Muscle layer of colon (tissue), 2 donors: ENCODE results near the gene SNX7.

ENCODE experiments used
- H3K27ac ChIP-seq: one replicate; pipeline ENCODE4 v1.7.0; 2013; ENCODE audit warnings: low read depth, mild to moderate bottlenecking, low read length, moderate library complexity
- H3K27me3 ChIP-seq, 2 donors: one replicate each; pipeline ENCODE4 v1.7.0; 2013; ENCODE audit warnings: low read length in 2 of 2, mild to moderate bottlenecking in 2 of 2; ENCODE audit not compliant: insufficient read depth in 2 of 2, control insufficient read depth in 1 of 2
- H3K36me3 ChIP-seq: one replicate; pipeline ENCODE4 v1.7.0; 2013; ENCODE audit warnings: mild to moderate bottlenecking, low read length; ENCODE audit not compliant: insufficient read depth
- H3K4me1 ChIP-seq: one replicate; pipeline ENCODE4 v1.7.0; 2013; ENCODE audit warnings: mild to moderate bottlenecking, low read length; ENCODE audit not compliant: insufficient read depth
- H3K4me3 ChIP-seq, 2 donors: one replicate each; pipeline ENCODE4 v1.7.0; 2013; ENCODE audit warnings: low read length in 2 of 2, low read depth in 1 of 2, mild to moderate bottlenecking in 1 of 2, moderate library complexity in 1 of 2
- H3K9ac ChIP-seq: one replicate; pipeline ENCODE4 v1.7.0; 2013; ENCODE audit warnings: low read length
- H3K9me3 ChIP-seq: one replicate; pipeline ENCODE4 v1.7.0; 2013; ENCODE audit warnings: mild to moderate bottlenecking, low read length
- donor health status: abdominal sarcoma.
- donor health status: Adenocarcinoma of cecum.

SNX7 gene

DNA sequence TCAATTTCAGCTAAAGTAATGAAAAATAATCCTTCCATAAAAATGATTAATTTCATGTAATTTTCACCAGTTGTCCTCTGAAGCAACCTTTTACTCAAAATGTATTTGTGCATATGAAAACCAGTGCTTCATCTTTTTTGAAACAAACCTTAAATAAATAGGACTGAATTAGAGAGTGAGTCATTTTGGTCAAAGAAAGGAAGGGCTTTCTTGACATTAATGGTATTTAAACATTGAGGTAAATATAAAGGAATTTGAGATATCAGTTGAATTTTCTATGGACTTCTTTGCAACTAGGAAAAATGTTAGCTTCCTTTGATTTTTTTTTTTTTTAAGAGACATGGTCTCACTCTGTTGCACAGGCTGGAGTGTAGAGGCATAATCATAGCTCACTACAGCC is 38.7 kb downstream of the SNX7 start:
- Histone ChIP-seq H3K27ac (no peak overlapping the region), H3K9ac (no peak overlapping the region), H3K4me1 (no peaks in the 10 kb centered on the region), H3K36me3 (peaks cover 4% of the 10 kb centered on the region), H3K9me3 (no peaks in the 10 kb centered on the region), H3K27me3 (no peaks in the 10 kb centered on the region), H3K4me3 (no peak overlapping the region)

DNA sequence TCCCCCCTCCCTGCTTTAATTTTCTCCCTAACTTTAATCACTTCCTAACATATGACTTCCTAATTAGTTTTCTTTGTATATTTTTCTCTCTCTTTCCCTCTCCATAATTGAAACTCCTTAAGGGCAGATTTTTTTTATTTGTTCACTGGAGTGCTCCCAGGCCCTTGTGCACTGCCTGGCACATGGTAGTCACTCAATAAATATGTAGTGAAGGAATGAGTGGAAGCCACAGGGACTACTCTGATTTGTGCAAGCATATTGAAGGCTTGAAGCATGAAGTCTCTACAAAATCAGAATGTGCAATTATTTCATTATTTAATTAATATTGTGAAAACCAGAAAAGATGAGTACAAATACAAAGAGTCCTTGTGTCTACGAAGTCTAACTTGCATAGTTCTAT is 41.5 kb downstream of the SNX7 start:
- H3K9me3 ChIP-seq, result no peaks in the 10 kb centered on the region
- no peaks in the 10 kb centered on the region for H3K27me3 ChIP-seq
- no peaks in the 10 kb centered on the region for H3K4me1 ChIP-seq
- no peak overlapping the region for H3K9ac ChIP-seq
- H3K36me3 ChIP-seq, result no peaks in the 10 kb centered on the region
- H3K4me3 ChIP-seq, result no peak overlapping the region
- no peak overlapping the region for H3K27ac ChIP-seq

GRCh38 chr1:98704474-98704873 is 43.0 kb downstream of the SNX7 start:
- Histone ChIP-seq H3K9me3 (no peaks in the 10 kb centered on the region), H3K36me3 (no peaks in the 10 kb centered on the region), H3K27me3 (no peaks in the 10 kb centered on the region), H3K9ac (no peak overlapping the region), H3K4me1 (no peaks in the 10 kb centered on the region), H3K27ac (no peak overlapping the region), H3K4me3 (no peak overlapping the region)

- no peaks in the 10 kb centered on the region for H3K9me3 ChIP-seq
These were observed 43.5 kb downstream of the SNX7 start for GRCh38 chr1:98704971-98705370.

DNA sequence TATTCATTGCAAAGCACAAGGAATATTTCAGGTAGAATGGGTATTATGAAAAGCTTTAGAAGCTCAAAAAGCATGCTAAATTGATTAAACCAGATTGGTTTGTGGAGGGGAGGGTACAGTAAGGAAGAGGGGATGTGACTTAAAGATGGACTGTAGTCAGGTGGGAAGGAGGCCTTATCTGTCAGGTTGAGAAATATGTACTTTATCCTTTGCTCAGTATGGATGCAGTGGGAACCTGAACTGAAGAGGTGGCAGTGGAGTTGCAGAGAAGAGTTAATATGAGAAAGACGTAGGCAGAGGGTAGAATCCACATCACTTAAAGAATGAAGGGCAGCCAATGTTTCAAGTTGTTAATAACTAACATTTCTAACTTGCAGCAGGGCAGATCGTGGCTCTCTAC is 44.1 kb downstream of the SNX7 start:
- H3K4me3 ChIP-seq, result no peak overlapping the region
- H3K36me3 ChIP-seq, result no peaks in the 10 kb centered on the region
- H3K9me3 ChIP-seq, result no peaks in the 10 kb centered on the region
- no peaks in the 10 kb centered on the region for H3K27me3 ChIP-seq
- H3K9ac ChIP-seq, result no peak overlapping the region
- H3K4me1 ChIP-seq, result no peaks in the 10 kb centered on the region
- no peak overlapping the region for H3K27ac ChIP-seq

More at GRCh38 chr1:98704971-98705370, 43.5 kb downstream of the SNX7 start:
- Histone ChIP-seq H3K27me3 (no peaks in the 10 kb centered on the region), H3K9ac (no peak overlapping the region), H3K36me3 (no peaks in the 10 kb centered on the region), H3K27ac (no peak overlapping the region), H3K4me3 (no peak overlapping the region), H3K4me1 (no peaks in the 10 kb centered on the region)

GRCh38 chr1:98706173-98706843 is 44.8 kb downstream of the SNX7 start:
- no peak overlapping the region for H3K9ac ChIP-seq
- H3K36me3 ChIP-seq, result no peaks in the 10 kb centered on the region
- no peaks in the 10 kb centered on the region for H3K4me1 ChIP-seq
- H3K9me3 ChIP-seq, result no peaks in the 10 kb centered on the region
- H3K27me3 ChIP-seq, result no peaks in the 10 kb centered on the region
- H3K4me3 ChIP-seq, result no peak overlapping the region
- H3K27ac ChIP-seq, result no peak overlapping the region

DNA sequence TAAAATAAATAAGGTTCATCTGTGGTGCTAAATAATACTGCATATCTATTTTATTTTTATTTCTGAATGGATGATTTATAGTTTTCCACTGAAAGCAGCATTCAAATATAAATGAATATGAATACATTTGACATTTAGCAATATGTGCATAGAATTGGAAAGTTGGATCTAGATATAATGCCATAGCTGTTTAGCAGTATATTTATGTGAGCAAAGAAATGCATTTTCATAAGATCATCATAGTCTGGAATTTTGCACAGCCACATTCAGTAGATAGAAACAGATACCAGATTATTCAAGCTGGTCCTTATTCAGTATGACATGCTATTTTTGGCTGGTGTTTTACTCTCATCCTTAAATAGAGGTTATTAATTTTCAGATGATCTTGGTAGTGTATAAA is 46.0 kb downstream of the SNX7 start:
- Histone ChIP-seq H3K9ac (no peak overlapping the region), H3K27me3 (no peaks in the 10 kb centered on the region), H3K9me3 (no peaks in the 10 kb centered on the region), H3K36me3 (no peaks in the 10 kb centered on the region), H3K4me1 (no peaks in the 10 kb centered on the region), H3K4me3 (no peak overlapping the region), H3K27ac (no peak overlapping the region)

- Histone ChIP-seq H3K36me3 (no peaks in the 10 kb centered on the region), H3K9ac (no peak overlapping the region), H3K27me3 (no peaks in the 10 kb centered on the region), H3K4me1 (no peaks in the 10 kb centered on the region), H3K9me3 (no peaks in the 10 kb centered on the region), H3K4me3 (no peak overlapping the region), H3K27ac (no peak overlapping the region)
These were observed 48.4 kb downstream of the SNX7 start for GRCh38 chr1:98709906-98710305.

- no peaks in the 10 kb centered on the region for H3K27me3 ChIP-seq
- H3K4me1 ChIP-seq, result no peaks in the 10 kb centered on the region
- no peaks in the 10 kb centered on the region for H3K9me3 ChIP-seq
These were observed 62.1 kb downstream of the SNX7 start for GRCh38 chr1:98723574-98723973.

GRCh38 chr1:98732985-98733781 is 71.7 kb downstream of the SNX7 start:
- Histone ChIP-seq H3K9ac (no peak overlapping the region), H3K9me3 (no peaks in the 10 kb centered on the region), H3K27ac (no peak overlapping the region), H3K4me1 (no peaks in the 10 kb centered on the region), H3K4me3 (no peak overlapping the region), H3K36me3 (no peaks in the 10 kb centered on the region), H3K27me3 (no peaks in the 10 kb centered on the region)

More at GRCh38 chr1:98723574-98723973, 62.1 kb downstream of the SNX7 start:
- no peaks in the 10 kb centered on the region for H3K36me3 ChIP-seq
- H3K9ac ChIP-seq, result no peak overlapping the region
- H3K4me3 ChIP-seq, result no peak overlapping the region
- H3K27ac ChIP-seq, result no peak overlapping the region

DNA sequence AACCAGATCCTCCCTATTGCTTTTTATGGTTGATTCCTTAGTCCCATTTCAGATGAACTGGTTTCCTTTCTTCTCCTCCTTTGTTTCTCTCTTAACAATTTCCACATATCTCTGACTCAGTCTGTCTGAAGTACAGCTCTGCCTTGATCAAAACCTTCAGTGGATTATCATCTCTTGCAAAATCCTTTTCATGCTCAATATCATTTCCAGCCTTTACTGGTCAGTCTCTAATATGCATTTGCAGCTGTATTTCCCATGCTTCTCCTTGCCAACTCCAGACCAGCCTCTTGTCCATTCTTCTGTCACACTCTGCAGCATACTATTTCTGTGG is 72.2 kb downstream of the SNX7 start:
- Histone ChIP-seq H3K9me3 (no peaks in the 10 kb centered on the region), H3K36me3 (no peaks in the 10 kb centered on the region), H3K27me3 (no peaks in the 10 kb centered on the region), H3K4me3 (no peak overlapping the region), H3K27ac (no peak overlapping the region), H3K9ac (no peak overlapping the region), H3K4me1 (no peaks in the 10 kb centered on the region)

DNA sequence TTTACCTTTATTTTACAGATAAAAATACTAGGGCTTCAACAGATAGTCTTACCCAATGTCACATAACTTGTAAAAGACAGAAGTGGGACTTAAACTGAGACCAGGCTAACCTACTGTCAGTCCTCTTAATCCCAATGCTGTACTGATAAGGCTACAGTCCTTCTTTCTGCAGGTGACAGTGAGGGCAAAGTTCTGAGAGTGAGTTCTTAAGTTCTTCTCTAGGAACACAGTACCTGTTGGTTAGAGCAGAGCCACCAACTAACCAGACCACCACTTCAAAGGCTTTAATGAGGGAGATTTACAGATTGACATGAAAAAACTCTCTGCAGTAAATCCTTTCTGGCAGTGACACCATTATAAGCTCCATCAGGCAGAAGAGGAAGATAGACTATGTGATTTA is 74.2 kb downstream of the SNX7 start:
- Histone ChIP-seq H3K9me3 (no peaks in the 10 kb centered on the region), H3K4me1 (no peaks in the 10 kb centered on the region), H3K9ac (no peak overlapping the region), H3K4me3 (no peak overlapping the region), H3K36me3 (no peaks in the 10 kb centered on the region), H3K27ac (no peak overlapping the region), H3K27me3 (no peaks in the 10 kb centered on the region)
